ENCODE results near the gene LDHAL6B.

Gene LDHAL6B

DNA sequence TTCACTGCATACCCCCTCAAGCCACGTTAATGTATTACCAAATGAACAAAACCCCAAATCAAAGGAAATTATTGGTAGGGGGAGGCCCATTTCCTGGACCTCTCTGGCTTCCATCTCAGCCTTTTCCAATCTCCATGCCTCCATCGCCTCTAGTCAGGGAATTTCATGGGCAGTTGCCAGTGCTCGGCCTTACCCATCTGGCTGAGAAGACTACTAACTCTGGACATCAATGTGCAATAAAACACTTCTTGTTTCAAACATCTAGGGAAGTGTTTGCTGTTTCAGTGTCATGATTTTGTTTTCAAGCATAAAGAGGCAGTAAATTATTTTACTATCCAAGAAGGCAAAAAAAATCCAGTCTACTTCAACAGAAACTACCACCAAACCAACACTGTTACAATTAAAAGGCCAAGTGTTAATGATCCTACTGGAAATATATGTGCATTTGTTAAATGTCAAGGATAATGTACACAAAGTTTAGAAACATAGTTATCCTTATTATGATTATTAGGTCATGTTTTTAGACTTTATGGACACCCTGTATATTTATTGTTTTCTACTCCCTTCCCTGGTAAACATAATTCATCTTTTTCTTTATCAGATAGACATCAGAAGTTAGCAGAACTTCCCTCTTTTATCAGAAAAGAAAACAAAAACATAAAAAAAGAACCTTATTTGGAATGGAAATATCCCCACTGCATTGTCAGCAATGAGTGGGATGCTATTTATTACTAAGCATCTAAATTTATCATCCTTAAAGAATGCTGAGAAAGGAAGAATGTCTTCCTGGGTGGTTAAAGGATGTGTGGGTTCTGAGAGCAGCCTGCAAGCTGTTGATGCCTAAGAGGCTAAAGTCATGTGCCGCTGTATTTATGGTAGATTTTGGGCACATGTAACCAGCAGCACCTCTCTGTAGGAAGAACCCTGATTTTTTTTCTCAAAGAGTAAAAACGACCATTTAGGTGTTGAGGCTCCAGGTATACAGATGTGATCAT is 15.2 kb downstream of the LDHAL6B start:
- DNase-seq: peak; percentile 96

GRCh38 chr15:59222906-59223550 is 16.4 kb downstream of the LDHAL6B start:
- peak; percentile 74 for DNase-seq

DNA sequence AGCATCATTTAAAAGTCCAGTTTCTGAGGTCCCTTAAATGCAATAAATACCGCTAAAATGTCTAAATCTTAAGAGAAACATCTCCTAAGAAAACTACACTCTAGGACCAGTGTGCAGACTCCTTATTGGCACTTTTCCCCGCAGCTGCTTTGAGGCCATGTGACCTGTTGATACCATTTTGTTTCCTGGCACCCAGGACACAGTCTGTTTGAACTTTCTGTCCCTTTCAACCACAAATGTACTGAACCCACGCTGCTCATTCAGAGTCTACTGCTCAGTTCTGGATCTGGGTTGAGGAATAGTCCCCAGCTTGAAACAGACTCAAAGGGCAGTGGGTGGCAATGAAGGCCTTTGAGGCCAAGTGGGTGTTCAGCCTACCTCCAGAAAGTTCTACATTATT is 17.1 kb downstream of the LDHAL6B start:
- DNase-seq: no peak

DNA sequence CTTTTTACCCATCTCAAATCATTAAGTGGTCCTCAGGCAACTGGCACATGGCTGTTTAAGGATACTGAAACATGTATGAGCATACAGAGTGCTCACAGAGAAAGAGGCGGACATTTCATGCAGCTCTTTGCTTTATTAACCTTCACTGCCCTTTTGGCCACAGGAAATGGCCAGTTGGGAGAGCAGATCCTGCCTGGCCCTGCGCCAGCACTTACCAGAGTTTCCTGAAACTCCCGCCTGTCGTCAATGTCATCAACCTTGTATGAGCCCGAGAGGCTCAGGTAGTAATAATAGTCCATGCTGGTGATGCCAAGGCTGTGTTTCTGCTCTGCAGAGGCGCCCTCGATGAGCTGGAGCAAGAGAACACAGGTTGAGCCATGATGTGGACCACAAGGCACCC is 17.8 kb downstream of the LDHAL6B start:
- no peak for DNase-seq

GRCh38 chr15:59227021-59227420 is 20.4 kb downstream of the LDHAL6B start:
- DNase-seq: peak; percentile 25

DNA sequence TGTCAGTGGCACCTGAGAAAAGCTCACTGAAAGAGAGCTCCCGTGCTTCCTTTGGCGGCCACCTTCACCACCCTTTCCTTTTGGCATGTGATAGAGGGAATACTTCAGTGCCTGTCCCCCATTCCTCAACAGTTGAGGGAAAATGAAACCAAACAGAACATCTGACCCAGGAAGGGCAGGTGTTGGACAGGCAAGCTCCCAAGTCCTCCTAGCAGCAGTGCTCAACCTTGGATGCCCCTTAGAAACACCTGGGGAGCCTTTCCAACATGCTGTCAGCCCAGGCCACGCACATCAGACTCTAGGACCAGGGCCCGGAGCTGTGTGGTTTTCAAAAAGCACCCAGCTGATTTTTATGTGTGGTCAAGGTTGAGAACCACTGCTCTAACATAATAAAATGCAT is 22.4 kb downstream of the LDHAL6B start:
- DNase-seq: no peak

DNA sequence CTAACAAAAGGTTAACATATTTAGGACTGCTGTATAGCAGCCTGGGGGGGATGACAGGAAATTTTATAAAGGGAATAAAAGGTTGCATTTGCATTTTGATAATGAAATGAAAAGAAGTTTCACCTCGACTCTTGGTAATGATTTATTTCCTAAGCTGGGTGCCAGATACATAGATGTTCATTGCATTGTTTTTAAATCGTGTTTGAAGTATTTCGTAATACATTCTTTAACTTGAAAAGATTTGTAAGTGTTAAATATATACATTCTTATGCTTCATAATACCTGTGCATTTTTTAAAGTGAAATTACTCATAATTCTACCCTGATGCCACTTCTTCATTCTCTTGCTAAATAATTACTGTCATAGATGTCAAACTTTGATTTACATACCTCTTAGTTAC is 22.8 kb downstream of the LDHAL6B start:
- no peak for DNase-seq

- no peak for DNase-seq
Observed at GRCh38 chr15:59230531-59231055, 23.9 kb downstream of the LDHAL6B start.

DNA sequence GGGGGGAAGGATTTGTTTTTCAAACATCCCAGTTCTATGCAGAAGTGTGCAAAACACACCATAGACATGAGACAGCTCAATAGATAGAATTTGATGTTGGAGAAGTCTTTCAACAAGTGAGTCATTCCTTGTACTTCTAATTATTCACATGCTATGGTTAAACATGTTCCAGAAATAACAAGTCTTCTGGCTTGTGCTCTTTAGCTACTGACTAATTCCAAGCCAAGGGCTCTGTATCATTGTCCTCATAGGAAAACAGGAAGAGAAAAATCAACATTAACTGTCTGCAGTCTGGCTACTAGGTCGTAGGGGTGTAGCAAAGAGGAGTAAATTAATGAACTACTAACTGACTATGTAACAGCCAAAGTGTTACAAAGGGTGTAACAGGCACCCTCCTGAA is 25.8 kb downstream of the LDHAL6B start:
- peak; percentile 96 for DNase-seq

GRCh38 chr15:59236394-59236793 is 29.8 kb downstream of the LDHAL6B start:
- no peak for DNase-seq

DNA sequence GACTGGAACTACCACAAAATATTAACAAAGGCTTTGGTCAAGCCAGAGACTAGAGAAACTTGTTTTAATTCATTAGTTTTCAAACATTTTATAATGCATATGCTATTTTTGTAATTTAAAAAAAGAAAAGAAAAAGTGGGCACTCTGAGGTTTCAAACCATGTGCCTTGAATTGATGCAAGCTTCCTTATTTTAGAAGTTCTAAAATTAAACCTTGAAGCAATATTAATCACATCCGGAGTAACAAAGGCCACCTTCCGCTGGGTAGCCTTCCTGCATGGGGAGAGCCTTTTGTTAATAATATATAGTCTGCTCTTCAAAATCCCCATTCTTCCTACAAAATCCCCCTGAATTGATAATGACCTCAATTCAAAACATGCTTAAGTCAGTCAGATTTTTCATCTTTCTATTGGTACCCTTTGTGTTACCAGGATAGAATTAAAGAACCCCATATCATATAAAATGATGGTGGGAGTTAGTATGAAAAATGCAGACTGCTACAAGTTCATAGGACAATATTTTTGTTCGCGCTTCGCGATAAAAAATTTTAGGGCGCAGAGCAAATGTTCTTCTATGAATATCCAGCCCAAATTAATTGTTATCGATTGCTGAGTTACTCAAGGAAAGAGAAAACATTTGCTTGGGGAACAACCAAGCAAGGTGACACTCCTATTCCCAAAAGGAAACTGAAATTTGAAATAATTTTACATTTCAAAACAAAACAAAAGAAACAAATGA is 30.6 kb downstream of the LDHAL6B start:
- DNase-seq: peak; percentile 37

DNA sequence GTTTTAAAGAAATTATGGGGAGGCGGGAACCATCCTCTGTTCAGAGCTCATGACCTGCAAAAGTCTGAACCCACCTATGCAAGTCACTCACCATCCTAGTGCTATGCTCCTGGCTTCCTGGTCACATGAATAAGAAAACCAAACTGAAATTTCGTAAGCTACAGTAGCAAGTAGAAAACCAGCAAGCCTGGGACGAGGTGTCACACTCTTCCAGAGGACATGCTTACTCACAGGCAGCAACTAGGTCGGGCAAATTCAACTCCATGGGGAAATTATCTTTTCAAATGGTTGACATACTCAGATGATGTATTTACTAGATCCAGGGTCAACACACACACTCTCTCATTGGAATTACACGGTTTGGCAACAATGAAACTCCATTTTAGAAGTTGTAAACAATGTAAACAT is 31.3 kb downstream of the LDHAL6B start:
- DNase-seq: peak; percentile 18

DNA sequence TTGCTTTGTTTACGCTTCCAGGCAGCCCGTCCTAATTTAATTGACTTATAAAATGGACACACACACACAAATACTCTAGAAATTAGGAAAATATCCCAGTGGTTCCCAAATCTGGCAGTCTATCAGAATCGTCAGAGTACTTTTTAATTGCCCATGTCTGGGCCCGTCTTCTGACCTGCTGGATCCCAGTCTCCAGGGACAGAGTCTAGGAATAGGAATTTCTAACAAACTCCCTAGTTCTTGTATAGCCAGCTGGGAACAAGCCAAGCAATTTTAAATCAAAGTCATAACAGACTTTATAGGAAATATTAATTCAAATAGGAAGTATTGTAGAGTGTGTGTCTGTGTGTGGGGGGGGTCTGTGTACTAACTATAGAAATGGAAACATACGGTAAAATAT is 33.4 kb downstream of the LDHAL6B start:
- DNase-seq: no peak

DNA sequence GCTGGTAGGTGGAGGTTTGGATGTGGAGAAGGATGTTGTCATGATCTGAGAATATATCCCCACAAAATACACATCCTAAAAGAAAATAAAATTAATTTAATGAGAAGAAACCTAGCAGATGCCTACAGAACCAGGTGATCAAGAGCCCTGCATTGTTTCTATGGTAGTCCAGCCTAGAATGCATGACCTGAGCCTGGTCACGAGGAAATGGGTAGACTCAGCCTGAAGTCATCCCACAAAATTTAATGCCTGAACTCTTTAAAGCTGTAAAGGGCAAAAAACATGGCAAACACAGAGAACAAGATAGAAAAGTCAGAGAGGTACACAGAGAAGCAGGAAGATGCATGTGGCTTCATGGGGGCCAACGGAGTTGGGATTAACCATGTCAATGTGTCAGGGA is 36.0 kb downstream of the LDHAL6B start:
- DNase-seq: no peak

DNA sequence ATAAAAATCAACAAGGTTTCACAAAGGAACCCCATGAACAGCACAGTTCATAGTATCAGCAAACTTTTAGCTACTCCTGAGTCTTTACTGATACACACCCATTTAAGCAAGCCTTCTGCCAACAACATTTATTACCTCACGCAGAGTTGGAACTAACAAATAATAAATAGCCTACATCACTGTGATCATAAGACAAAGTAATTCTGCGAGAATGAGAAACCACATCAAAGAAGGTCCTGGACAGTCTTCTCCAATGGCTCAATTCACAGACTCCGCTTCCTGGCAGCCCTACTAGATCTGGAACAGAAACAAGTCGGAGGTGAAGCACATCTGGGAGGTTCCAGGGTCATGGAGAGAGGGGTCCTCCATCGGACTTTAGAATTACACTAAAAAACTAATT is 37.0 kb downstream of the LDHAL6B start:
- DNase-seq: no peak

DNA sequence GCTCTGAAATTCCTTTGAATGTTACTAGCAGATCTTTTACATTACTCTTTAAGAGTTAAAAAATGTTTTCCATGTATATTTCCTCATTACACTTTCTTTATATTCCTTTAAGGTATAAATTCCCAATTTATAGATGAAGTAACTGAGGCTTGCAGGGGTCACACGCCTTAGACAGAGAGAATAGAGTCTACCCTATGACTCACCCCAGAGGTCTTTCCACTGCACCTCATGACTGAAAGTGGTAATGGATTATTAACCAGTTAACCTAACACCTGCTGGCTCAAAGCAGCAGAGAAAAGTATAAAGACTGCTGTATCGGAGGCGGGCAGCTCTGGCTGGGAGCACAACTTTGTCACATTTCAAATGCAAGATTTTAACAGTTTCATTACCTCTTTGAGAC is 37.7 kb downstream of the LDHAL6B start:
- DNase-seq: no peak

DNA sequence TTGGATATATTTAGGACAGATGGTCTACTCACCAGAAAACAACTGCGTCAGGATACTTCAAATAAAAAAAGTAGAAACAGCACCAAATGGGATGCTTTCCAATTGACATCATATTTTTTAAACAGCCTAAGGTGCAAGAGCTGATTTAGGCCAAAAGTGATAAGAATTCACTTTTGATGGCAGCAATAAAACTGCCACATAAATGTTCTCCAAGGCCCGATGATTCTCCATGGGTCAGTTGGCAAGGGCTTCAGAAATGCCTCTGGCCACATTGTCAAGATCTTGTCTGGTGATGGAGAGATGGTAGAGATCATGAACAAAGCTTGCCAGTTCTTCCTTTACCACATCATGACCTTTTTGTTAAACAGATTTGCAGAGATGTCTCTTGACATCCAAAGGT is 38.9 kb downstream of the LDHAL6B start:
- DNase-seq: no peak

DNA sequence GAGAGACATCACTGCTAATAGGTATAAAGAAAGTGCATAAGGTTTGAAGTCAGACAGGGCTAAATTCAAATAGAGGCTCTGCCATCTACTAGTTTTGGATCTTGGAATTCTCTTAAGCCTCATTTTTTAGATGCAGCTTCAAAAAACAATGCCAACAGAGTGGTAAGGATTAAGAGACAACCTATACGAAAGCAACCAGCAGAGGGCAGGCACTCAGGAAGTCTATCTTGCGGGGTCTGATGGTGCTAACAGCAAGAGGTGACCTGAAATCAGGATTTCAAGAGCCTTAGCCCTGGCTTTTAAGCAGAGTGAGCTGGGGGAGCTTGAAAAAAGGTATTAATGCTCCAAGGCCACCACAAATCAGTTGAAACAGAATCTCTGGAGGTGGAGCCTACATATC is 40.7 kb downstream of the LDHAL6B start:
- DNase-seq: peak; percentile 64

GRCh38 chr15:59249816-59250215 is 43.2 kb downstream of the LDHAL6B start:
- no peak for DNase-seq

GRCh38 chr15:59250249-59250648 is 43.6 kb downstream of the LDHAL6B start:
- no peak for DNase-seq

DNA sequence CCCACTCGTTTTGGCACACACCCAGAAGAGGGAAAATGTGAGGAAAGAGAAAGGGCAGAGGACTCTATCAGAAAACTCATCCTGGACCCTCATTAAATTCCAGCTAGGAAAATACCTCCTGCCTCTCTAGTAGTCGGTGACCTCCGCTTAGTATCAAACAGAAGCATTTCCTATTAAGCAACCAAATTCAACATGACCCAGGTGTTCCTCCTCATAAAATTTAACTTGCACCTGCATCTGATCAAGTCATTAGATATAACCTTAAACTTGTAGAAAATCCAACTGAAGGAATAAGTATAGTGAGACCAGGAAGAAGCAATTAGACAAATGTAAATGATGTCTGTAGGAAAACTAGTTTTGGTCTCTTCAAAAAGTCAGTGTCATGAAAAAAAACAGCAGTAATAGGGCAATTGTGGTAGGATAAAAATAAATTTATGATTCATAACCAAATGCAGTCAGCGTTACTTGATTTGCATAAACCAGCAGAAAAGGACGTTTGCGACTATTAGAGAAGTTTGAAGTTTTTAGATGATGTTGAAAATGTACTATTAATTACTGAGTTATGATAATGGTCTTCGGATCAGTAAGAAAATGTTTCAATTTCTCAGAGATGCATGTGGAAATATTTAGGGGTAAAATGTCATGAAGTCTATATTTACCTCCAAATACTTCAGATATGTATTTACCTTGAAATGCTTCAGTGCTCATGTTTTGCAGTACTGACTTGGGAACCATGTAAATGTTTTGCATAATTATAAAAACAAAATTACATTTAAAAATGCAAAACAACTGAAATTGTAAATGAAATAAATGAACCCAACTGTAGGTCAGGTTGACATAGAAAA is 44.6 kb downstream of the LDHAL6B start:
- no peak for DNase-seq

GRCh38 chr15:59252137-59252536 is 45.5 kb downstream of the LDHAL6B start:
- DNase-seq: no peak

Data from fibroblast of skin of back (primary cell).